ENCODE results near the gene STAG1. TPM values are rescaled to one million over a fixed set of nuclear protein-coding genes. Genes with fewer than 3 reads are reported as not detected.
A peak's percentile ranks its signal among the peaks of the same experiment; 100 is the strongest.

STAG1 gene
- total and polyA plus RNA-seq, 9 of the 15 experiments (the other 6 are each of a cell fraction or from before 2014, with no cell fraction given), result 2.7 to 17.7 (median 8.8) TPM

DNA sequence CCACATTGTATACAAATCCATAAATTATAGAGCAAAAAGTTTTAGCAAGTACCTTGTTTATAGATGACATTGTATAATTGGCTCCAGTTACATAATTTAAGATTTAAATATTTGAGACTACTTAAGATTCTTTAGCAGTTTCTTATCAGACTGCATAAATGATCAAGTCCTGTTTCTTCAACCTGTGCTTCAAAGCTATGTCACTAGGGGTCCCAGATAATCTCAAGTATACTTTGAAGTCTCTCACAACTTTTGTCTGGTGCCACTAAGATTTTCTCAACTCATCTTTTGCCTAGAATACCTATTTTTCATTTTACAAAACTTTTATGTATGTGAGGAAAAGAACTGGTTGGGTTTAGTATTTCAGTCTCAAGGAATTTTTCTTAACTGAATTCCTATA, 205.5 kb downstream of the STAG1 start:
- POLR2A ChIA-PET, result interaction anchor here (1.0 kb wide), 1 partner anchor 206 kb away, joined by 4 read pairs; the partner anchor contains the start of gene STAG1
- DNase-seq (ENCODE audit: extremely low read depth in 1 of 4, low spot score in 3 of 4) (peak; percentile 6 to 12 (median 9)), FAIRE-seq (peak; percentile 46), ATAC-seq (peak; percentile 72)
- no peaks in the 10 kb centered on the region for H3K4me1 ChIP-seq (replicated peaks in 1 of 2; ENCODE audit: control insufficient read depth in 2 of 2, insufficient read depth in 2 of 2, low read length in 2 of 2)
- H3K9ac ChIP-seq (ENCODE audit: insufficient read depth in 1 of 2, low read depth in 2 of 2, low read length in 2 of 2), result no peak overlapping the region
- BruUV-seq (replicated peaks), result no TSS peak
- CTCF ChIA-PET (ENCODE audit: low intra/inter-chr PET ratio), result interaction anchor here (0.6 to 3.2 kb wide), 2 partner anchors 205 to 451 kb away, joined by 5 to 37 read pairs; partner anchors contain the start of gene STAG1
- H3K27ac ChIP-seq (ENCODE audit: extremely low read depth, low read depth, low read length), result no peak overlapping the region
- H3K79me2 ChIP-seq (ENCODE audit: control insufficient read depth, insufficient read depth, low read length), result no peaks in the 10 kb centered on the region
- no peaks in the 10 kb centered on the region for H4K20me1 ChIP-seq (replicated peaks; ENCODE audit: control insufficient read depth, insufficient read depth, low read length)
- in situ Hi-C loops (cut with MboI), result loop anchor here (25.0 kb wide), 1 partner anchor 466 kb away; no protein-coding TSS in a partner anchor
- H3K9me3 ChIP-seq (replicated peaks; ENCODE audit: control insufficient read depth, insufficient read depth, low read depth, low read length), result no peaks in the 10 kb centered on the region
- intact Hi-C loops (cut with micrococcal nuclease), result loop anchor here (5.0 to 10.0 kb wide), 3 partner anchors 152 to 472 kb away; no protein-coding TSS in a partner anchor
- no peaks in the 10 kb centered on the region for H3K9me1 ChIP-seq (ENCODE audit: control insufficient read depth, insufficient read depth, low read length)
- no peak overlapping the region for H2AFZ ChIP-seq (ENCODE audit: low read depth, low read length)
- no peak overlapping the region for H3K4me3 ChIP-seq
- H3K27me3 ChIP-seq (ENCODE audit: control insufficient read depth in 2 of 2, insufficient read depth in 2 of 2, low read length in 2 of 2), result no peaks in the 10 kb centered on the region
- no peaks in the 10 kb centered on the region for H3K36me3 ChIP-seq (ENCODE audit: control insufficient read depth, insufficient read depth, low read length)
- H3K4me2 ChIP-seq (ENCODE audit: insufficient read depth, low read length), result no peak overlapping the region
- TF ChIP-seq RAD21 (CRISPR knock-in tag; conservative IDR thresholded peaks at IDR 0.05 in 1 of 2, IDR thresholded peaks at IDR 0.05 in 1 of 2) (peak in 1 of 2 experiments; percentile 31; a peak in 2 of 4 replicates), ETS2 (tag; IDR thresholded peaks at IDR 0.05; ENCODE audit: borderline replicate concordance, poor library complexity, severe bottlenecking) (no peak), DDX20 (tag; IDR thresholded peaks at IDR 0.05; ENCODE audit: low read depth) (no peak), HNRNPLL (IDR thresholded peaks at IDR 0.05; ENCODE audit: low read depth, low read length, poor library complexity, severe bottlenecking) (no peak), STAT5B (CRISPR knock-in tag; IDR thresholded peaks at IDR 0.05) (no peak), NCOA6 (IDR thresholded peaks at IDR 0.05) (no peak), SRF (CRISPR knock-in tag; IDR thresholded peaks at IDR 0.05) (no peak)
- TF ChIP-seq, protein P1, sequence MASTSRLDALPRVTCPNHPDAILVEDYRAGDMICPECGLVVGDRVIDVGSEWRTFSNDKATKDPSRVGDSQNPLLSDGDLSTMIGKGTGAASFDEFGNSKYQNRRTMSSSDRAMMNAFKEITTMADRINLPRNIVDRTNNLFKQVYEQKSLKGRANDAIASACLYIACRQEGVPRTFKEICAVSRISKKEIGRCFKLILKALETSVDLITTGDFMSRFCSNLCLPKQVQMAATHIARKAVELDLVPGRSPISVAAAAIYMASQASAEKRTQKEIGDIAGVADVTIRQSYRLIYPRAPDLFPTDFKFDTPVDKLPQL (IDR thresholded peaks at IDR 0.05; ENCODE audit: extremely low read depth, insufficient read length), result no peak
- TF ChIP-seq, protein P2, sequence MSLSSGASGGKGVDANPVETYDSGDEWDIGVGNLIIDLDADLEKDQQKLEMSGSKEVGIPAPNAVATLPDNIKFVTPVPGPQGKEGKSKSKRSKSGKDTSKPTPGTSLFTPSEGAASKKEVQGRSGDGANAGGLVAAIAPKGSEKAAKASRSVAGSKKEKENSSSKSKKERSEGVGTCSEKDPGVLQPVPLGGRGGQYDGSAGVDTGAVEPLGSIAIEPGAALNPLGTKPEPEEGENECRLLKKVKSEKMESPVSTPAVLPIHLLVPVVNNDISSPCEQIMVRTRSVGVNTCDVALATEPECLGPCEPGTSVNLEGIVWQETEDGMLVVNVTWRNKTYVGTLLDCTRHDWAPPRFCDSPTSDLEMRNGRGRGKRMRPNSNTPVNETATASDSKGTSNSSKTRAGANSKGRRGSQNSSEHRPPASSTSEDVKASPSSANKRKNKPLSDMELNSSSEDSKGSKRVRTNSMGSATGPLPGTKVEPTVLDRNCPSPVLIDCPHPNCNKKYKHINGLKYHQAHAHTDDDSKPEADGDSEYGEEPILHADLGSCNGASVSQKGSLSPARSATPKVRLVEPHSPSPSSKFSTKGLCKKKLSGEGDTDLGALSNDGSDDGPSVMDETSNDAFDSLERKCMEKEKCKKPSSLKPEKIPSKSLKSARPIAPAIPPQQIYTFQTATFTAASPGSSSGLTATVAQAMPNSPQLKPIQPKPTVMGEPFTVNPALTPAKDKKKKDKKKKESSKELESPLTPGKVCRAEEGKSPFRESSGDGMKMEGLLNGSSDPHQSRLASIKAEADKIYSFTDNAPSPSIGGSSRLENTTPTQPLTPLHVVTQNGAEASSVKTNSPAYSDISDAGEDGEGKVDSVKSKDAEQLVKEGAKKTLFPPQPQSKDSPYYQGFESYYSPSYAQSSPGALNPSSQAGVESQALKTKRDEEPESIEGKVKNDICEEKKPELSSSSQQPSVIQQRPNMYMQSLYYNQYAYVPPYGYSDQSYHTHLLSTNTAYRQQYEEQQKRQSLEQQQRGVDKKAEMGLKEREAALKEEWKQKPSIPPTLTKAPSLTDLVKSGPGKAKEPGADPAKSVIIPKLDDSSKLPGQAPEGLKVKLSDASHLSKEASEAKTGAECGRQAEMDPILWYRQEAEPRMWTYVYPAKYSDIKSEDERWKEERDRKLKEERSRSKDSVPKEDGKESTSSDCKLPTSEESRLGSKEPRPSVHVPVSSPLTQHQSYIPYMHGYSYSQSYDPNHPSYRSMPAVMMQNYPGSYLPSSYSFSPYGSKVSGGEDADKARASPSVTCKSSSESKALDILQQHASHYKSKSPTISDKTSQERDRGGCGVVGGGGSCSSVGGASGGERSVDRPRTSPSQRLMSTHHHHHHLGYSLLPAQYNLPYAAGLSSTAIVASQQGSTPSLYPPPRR (CRISPR knock-in tag; IDR thresholded peaks at IDR 0.05; ENCODE audit: borderline replicate concordance), result no peak

Data from K562 (cell line).